Measurements from ENCODE around the gene POTED.
"Not testable (repeated sequence)": the region's sequence is repeated elsewhere in the genome, so short reads cannot be mapped to it uniquely, and the experiment has no call there.

POTED gene

GRCh38 chr21:13609477-13609876, at the start of gene POTED:
TSS of gene POTED (plus strand) at chr21:13609777. CDS start at chr21:13610229, 452 bp downstream.
- DNase-seq (ENCODE audit: low spot score) = not testable (repeated sequence)

DNA sequence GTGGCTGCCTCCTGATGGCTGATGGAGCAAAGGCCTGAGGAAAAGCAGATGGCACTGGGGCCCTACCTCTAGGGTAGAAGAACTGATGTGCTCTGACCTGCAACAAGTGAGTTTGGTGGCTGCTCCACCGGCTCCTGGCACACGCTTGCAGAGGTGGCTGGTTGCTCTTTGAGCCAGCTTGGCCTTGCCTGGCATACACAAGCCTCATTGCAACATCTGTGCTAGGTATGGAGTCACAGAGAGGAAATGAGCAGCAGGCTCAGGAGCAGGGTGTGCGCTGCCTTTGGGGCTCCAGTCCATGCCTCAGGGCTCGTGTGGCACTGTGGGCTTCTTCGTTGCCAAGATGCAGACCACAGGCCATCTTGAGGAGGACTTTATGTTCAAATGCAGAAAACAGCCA, 40.5 kb downstream of the POTED start:
- DNase-seq (ENCODE audit: low spot score) = not testable (repeated sequence)

DNA sequence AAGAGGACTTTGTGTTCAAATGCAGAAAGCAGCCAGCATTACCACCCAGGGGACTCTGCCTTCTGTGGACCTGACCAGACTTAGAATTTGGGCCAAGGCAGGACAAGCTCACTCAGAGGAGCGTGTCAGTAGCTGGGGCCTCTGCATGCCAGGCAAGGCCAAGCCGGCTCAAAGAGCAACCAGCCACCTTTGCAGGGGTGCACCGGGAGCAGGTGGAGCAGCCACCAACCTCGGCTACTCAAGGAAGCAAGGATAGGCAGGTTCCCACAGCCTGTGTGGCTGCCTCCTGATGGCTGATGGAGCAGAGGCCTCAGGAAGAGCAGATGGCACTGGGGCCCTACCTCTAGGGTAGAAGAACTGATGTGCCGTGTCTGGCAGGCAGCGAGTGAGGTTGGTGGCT, 42.2 kb downstream of the POTED start:
- not testable (repeated sequence) for DNase-seq (ENCODE audit: low spot score)

Measured in SW480 (cell line).